HUES48 (cell line): Measurements from ENCODE around the gene LZTFL1.

Experiments used
- H3K27ac ChIP-seq: one replicate; pipeline ENCODE4 v1.7.0; 2013; ENCODE audit warnings: low read depth, low read length, inconsistent platforms
- H3K27me3 ChIP-seq: 2 replicates; pipeline ENCODE4 v1.6.1; 2013; ENCODE audit warnings: mild to moderate bottlenecking, low read length; ENCODE audit not compliant: control insufficient read depth, insufficient read depth
- H3K36me3 ChIP-seq: 2 replicates; pipeline ENCODE4 v1.6.1; 2013; ENCODE audit warnings: low read length; ENCODE audit not compliant: control insufficient read depth, insufficient read depth
- H3K4me1 ChIP-seq: 2 replicates; pipeline ENCODE4 v1.6.1; 2013; ENCODE audit warnings: mild to moderate bottlenecking, low read length; ENCODE audit not compliant: control insufficient read depth, insufficient read depth
- H3K4me3 ChIP-seq: 2 replicates; pipeline ENCODE4 v1.5.1; 2013; ENCODE audit warnings: mild to moderate bottlenecking, low read depth, low read length
- H3K9ac ChIP-seq: 2 replicates; pipeline ENCODE4 v1.6.1; 2013; ENCODE audit warnings: mild to moderate bottlenecking, low read depth, low read length, moderate library complexity
- H3K9me3 ChIP-seq: 2 replicates; pipeline ENCODE4 v1.6.1; 2013; ENCODE audit warnings: low read length; ENCODE audit not compliant: control insufficient read depth, insufficient read depth

LZTFL1 gene

GRCh38 chr3:45841757-45842491 lies at the start of gene LZTFL1:
Gene LZTFL1, minus strand, starts transcription at chr3:45842119. Its CDS starts 128 bp downstream, at chr3:45841991.
- H3K9ac ChIP-seq: peak within 1 kb of the TSS; percentile 41
- H3K4me3 ChIP-seq: peak within 1 kb of the TSS; percentile 82
- H3K4me1 ChIP-seq: peaks cover 3% of the 10 kb centered on the region; the same call in 1 of the 2 replicates
- peak within 1 kb of the TSS; percentile 31 for H3K27ac ChIP-seq
- H3K27me3 ChIP-seq: peaks cover 40% of the 10 kb centered on the region
- H3K9me3 ChIP-seq: no peaks in the 10 kb centered on the region
- H3K36me3 ChIP-seq: no peaks in the 10 kb centered on the region

- H3K9ac ChIP-seq: no peak overlapping the region
- no peaks in the 10 kb centered on the region for H3K36me3 ChIP-seq
- no peaks in the 10 kb centered on the region for H3K27me3 ChIP-seq
- H3K4me1 ChIP-seq: no peaks in the 10 kb centered on the region
- no peak overlapping the region for H3K4me3 ChIP-seq
- H3K9me3 ChIP-seq: no peaks in the 10 kb centered on the region
- no peak overlapping the region for H3K27ac ChIP-seq
Measured at GRCh38 chr3:45890405-45890804, 48.5 kb upstream of the LZTFL1 start.

GRCh38 chr3:45889337-45889736 lies 47.4 kb upstream of the LZTFL1 start:
- Histone ChIP-seq H3K9me3 (no peaks in the 10 kb centered on the region), H3K4me3 (no peak overlapping the region), H3K27ac (no peak overlapping the region), H3K9ac (no peak overlapping the region), H3K4me1 (no peaks in the 10 kb centered on the region), H3K36me3 (no peaks in the 10 kb centered on the region), H3K27me3 (no peaks in the 10 kb centered on the region)

- no peaks in the 10 kb centered on the region for H3K27me3 ChIP-seq
- no peak overlapping the region for H3K9ac ChIP-seq
- no peak overlapping the region for H3K27ac ChIP-seq
- no peaks in the 10 kb centered on the region for H3K4me1 ChIP-seq
- no peaks in the 10 kb centered on the region for H3K9me3 ChIP-seq
- no peaks in the 10 kb centered on the region for H3K36me3 ChIP-seq
- no peak overlapping the region for H3K4me3 ChIP-seq
Measured at GRCh38 chr3:45887759-45888511, 46.0 kb upstream of the LZTFL1 start.

- Histone ChIP-seq H3K4me3 (no peak overlapping the region), H3K9me3 (no peaks in the 10 kb centered on the region), H3K27ac (no peak overlapping the region), H3K4me1 (no peaks in the 10 kb centered on the region), H3K9ac (no peak overlapping the region), H3K27me3 (no peaks in the 10 kb centered on the region), H3K36me3 (no peaks in the 10 kb centered on the region)
Measured at GRCh38 chr3:45887285-45887684, 45.4 kb upstream of the LZTFL1 start.

GRCh38 chr3:45885979-45886705 lies 44.2 kb upstream of the LZTFL1 start, which contains the start of gene CCR9:
Gene CCR9, plus strand, starts transcription at chr3:45886543. Its CDS starts 8,391 bp downstream, at chr3:45894934.
- Histone ChIP-seq H3K4me3 (no peak within 1 kb of the TSS), H3K9me3 (no peaks in the 10 kb centered on the region), H3K27ac (no peak within 1 kb of the TSS), H3K9ac (no peak within 1 kb of the TSS), H3K4me1 (no peaks in the 10 kb centered on the region), H3K27me3 (no peaks in the 10 kb centered on the region), H3K36me3 (no peaks in the 10 kb centered on the region)

GRCh38 chr3:45884368-45885201 lies 42.7 kb upstream of the LZTFL1 start:
- Histone ChIP-seq H3K4me1 (no peaks in the 10 kb centered on the region), H3K9ac (no peak overlapping the region), H3K4me3 (no peak overlapping the region), H3K27ac (no peak overlapping the region), H3K27me3 (no peaks in the 10 kb centered on the region), H3K9me3 (no peaks in the 10 kb centered on the region), H3K36me3 (no peaks in the 10 kb centered on the region)

GRCh38 chr3:45881078-45882022 lies 39.4 kb upstream of the LZTFL1 start:
- H3K36me3 ChIP-seq: no peaks in the 10 kb centered on the region
- no peaks in the 10 kb centered on the region for H3K9me3 ChIP-seq
- H3K4me1 ChIP-seq: no peaks in the 10 kb centered on the region
- no peak overlapping the region for H3K9ac ChIP-seq
- no peaks in the 10 kb centered on the region for H3K27me3 ChIP-seq
- no peak overlapping the region for H3K27ac ChIP-seq
- H3K4me3 ChIP-seq: no peak overlapping the region

- Histone ChIP-seq H3K9ac (no peak overlapping the region), H3K9me3 (no peaks in the 10 kb centered on the region), H3K36me3 (no peaks in the 10 kb centered on the region), H3K27me3 (no peaks in the 10 kb centered on the region), H3K27ac (no peak overlapping the region), H3K4me3 (no peak overlapping the region), H3K4me1 (no peaks in the 10 kb centered on the region)
Measured at GRCh38 chr3:45880725-45881077, 38.8 kb upstream of the LZTFL1 start.

GRCh38 chr3:45878124-45878523 lies 36.2 kb upstream of the LZTFL1 start:
- no peak overlapping the region for H3K27ac ChIP-seq
- H3K4me3 ChIP-seq: no peak overlapping the region
- no peak overlapping the region for H3K9ac ChIP-seq
- no peaks in the 10 kb centered on the region for H3K27me3 ChIP-seq
- H3K36me3 ChIP-seq: no peaks in the 10 kb centered on the region
- H3K9me3 ChIP-seq: no peaks in the 10 kb centered on the region
- H3K4me1 ChIP-seq: no peaks in the 10 kb centered on the region
